ENCODE data around the gene FES. TPM values are rescaled to one million over a fixed set of nuclear protein-coding genes. Genes with fewer than 3 reads are reported as not detected.

Gene FES
- total and polyA plus RNA-seq, 2 of the 13 experiments (the other 11 are each of a cell fraction or from before 2014, with no cell fraction given), result 4.0 to 9.5 TPM

GRCh38 chr15:90836296-90836871, 47.9 kb upstream of the FES start (continued):
- TF ChIP-seq RELA (CRISPR knock-in tag; IDR thresholded peaks at IDR 0.05), result no peak
- TF ChIP-seq PBX2 (CRISPR knock-in tag; IDR thresholded peaks at IDR 0.05), result no peak
- TF ChIP-seq ZNF234 (CRISPR knock-in tag; conservative IDR thresholded peaks at IDR 0.05), result no peak
- no peak for TF ChIP-seq ZFP82 (CRISPR knock-in tag; IDR thresholded peaks at IDR 0.05; ENCODE audit: borderline replicate concordance)
- TF ChIP-seq GATAD2A (CRISPR knock-in tag; IDR thresholded peaks at IDR 0.05), result peak; percentile 38; the same call in 1 of the 2 replicates
- TF ChIP-seq ZNF549 (CRISPR knock-in tag; IDR thresholded peaks at IDR 0.05), result no peak
- TF ChIP-seq RNF219 (CRISPR knock-in tag; IDR thresholded peaks at IDR 0.05), result no peak
- no peak for TF ChIP-seq ZNF180 (CRISPR knock-in tag; IDR thresholded peaks at IDR 0.05; ENCODE audit: borderline replicate concordance, low read depth)
- peak; percentile 71 for TF ChIP-seq JUND (CRISPR knock-in tag; IDR thresholded peaks at IDR 0.05)
- TF ChIP-seq ZNF317 (CRISPR knock-in tag; IDR thresholded peaks at IDR 0.05), result no peak
- peak; percentile 80 for TF ChIP-seq ATF3 (CRISPR knock-in tag; IDR thresholded peaks at IDR 0.05)
- TF ChIP-seq SAP130 (CRISPR knock-in tag; IDR thresholded peaks at IDR 0.05; ENCODE audit: low read depth), result peak; percentile 37; the same call in 1 of the 2 replicates
- no peak for TF ChIP-seq JUN (CRISPR knock-in tag; IDR thresholded peaks at IDR 0.05)
- TF ChIP-seq ZBTB1 (CRISPR knock-in tag; IDR thresholded peaks at IDR 0.05; ENCODE audit: borderline replicate concordance), result no peak
- TF ChIP-seq FOXA1 (IDR thresholded peaks at IDR 0.05), result no peak
- TF ChIP-seq FOXA1 (CRISPR knock-in tag; IDR thresholded peaks at IDR 0.05), result peak; percentile 81
- TF ChIP-seq TFAP4 (IDR thresholded peaks at IDR 0.05; ENCODE audit: borderline replicate concordance, low read depth), result peak; percentile 82; the same call in 1 of the 2 replicates
- peak; percentile 73 for TF ChIP-seq FOSL1 (CRISPR knock-in tag; IDR thresholded peaks at IDR 0.05; ENCODE audit: borderline replicate concordance)
- TF ChIP-seq ZNF362 (CRISPR knock-in tag; IDR thresholded peaks at IDR 0.05; ENCODE audit: borderline replicate concordance), result no peak
- TF ChIP-seq TEF (CRISPR knock-in tag; IDR thresholded peaks at IDR 0.05), result no peak
- TF ChIP-seq ISX (CRISPR knock-in tag; conservative IDR thresholded peaks at IDR 0.05), result no peak
- no peak for TF ChIP-seq SUZ12 (IDR thresholded peaks at IDR 0.05; ENCODE audit: low read depth, low read length)
- TF ChIP-seq ZNF678 (CRISPR knock-in tag; IDR thresholded peaks at IDR 0.05), result no peak
- TF ChIP-seq SOX13 (IDR thresholded peaks at IDR 0.05), result no peak
- peak in 1 of 2 experiments; percentile 32; a peak in 1 of 4 replicates for TF ChIP-seq SOX13 (CRISPR knock-in tag; conservative IDR thresholded peaks at IDR 0.05 in 1 of 2, IDR thresholded peaks at IDR 0.05 in 1 of 2)
- TF ChIP-seq ZBTB21 (CRISPR knock-in tag; IDR thresholded peaks at IDR 0.05), result no peak
- no peak for TF ChIP-seq FOXJ3 (CRISPR knock-in tag; IDR thresholded peaks at IDR 0.05; ENCODE audit: borderline replicate concordance)

All from HepG2 (cell line).